Adrenal gland (tissue), 5 donors: ENCODE results near the gene SPAG7.

ENCODE experiments used
- CTCF ChIP-seq, 6 experiments: fragments of 450-650 bp in 4 of 6; fragments of 200-600 bp in 2 of 6; sonication (generic) in 1 of 6; IDR thresholded peaks; 1 replicate in 5 of 6; 2 replicates in 1 of 6; pipeline versions ENCODE4 v1.5.1 to v1.8.0; 2016 to 2021; ENCODE audit warnings: antibody characterized with exemption in 6 of 6, mild to moderate bottlenecking in 2 of 6, moderate library complexity in 1 of 6
- POLR2A ChIP-seq, 2 donors: fragments of 450-650 bp; IDR thresholded peaks; one replicate each; pipeline ENCODE4 v1.6.1; 2017; ENCODE audit warnings: antibody characterized with exemption in 2 of 2, mild to moderate bottlenecking in 2 of 2, moderate library complexity in 1 of 2
- donor health status: DM: no; HTN: no; CAD: no.

- TF ChIP-seq CTCF (IDR thresholded peaks at IDR 0.05), result no peak
- no peak for TF ChIP-seq POLR2A (IDR thresholded peaks at IDR 0.05)
Observed at GRCh38 chr17:4932756-4933155, 34.9 kb downstream of the SPAG7 start.
